ENCODE data around the gene DUT. TPM values are rescaled to one million over a fixed set of nuclear protein-coding genes. Genes with fewer than 3 reads are reported as not detected.

Gene DUT
- total RNA-seq, 4 donors from 2014 or later = 67.1 to 235 (median 171) TPM

DNA sequence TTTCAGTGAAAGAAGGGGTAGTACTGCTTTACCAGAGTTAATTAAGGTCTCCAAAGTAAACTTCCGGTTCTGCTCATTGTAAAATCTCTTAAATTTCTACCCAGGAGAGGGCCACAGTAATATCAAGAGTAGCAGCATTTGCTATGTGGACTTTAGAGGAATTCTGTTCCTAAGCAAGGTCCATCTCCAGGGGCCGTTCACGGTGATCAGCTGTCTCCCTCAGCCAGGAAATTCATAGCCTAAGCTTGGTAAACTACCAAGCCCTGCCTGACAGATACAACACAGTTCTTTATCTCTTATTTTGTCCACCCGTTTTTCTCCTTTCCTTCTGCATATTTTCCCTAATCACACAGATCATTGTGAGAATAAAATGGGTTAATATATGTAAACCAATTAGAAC lies 2.3 kb downstream of the DUT start:
- Histone ChIP-seq H3K4me1 (peaks cover 4 to 7% of the 10 kb centered on the region in 2 donors), H3K27ac (no peak overlapping the region), H3K27me3 (no peaks in the 10 kb centered on the region), H3K36me3 (no peaks in the 10 kb centered on the region), H3K4me3 (no peak overlapping the region), H3K9me3 (no peaks in the 10 kb centered on the region)
- intact Hi-C loops (cut with DNase I; ENCODE audit: low total_unique reads) = no loop called here
- no peak for TF ChIP-seq POLR2A (IDR thresholded peaks at IDR 0.05)
- TF ChIP-seq, protein P1, sequence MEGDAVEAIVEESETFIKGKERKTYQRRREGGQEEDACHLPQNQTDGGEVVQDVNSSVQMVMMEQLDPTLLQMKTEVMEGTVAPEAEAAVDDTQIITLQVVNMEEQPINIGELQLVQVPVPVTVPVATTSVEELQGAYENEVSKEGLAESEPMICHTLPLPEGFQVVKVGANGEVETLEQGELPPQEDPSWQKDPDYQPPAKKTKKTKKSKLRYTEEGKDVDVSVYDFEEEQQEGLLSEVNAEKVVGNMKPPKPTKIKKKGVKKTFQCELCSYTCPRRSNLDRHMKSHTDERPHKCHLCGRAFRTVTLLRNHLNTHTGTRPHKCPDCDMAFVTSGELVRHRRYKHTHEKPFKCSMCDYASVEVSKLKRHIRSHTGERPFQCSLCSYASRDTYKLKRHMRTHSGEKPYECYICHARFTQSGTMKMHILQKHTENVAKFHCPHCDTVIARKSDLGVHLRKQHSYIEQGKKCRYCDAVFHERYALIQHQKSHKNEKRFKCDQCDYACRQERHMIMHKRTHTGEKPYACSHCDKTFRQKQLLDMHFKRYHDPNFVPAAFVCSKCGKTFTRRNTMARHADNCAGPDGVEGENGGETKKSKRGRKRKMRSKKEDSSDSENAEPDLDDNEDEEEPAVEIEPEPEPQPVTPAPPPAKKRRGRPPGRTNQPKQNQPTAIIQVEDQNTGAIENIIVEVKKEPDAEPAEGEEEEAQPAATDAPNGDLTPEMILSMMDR (IDR thresholded peaks at IDR 0.05) = no peak
- no peak for DNase-seq

GRCh38 chr15:48334260-48334659 lies 3.0 kb downstream of the DUT start:
- Histone ChIP-seq H3K27ac (no peak overlapping the region), H3K36me3 (no peaks in the 10 kb centered on the region), H3K27me3 (no peaks in the 10 kb centered on the region), H3K4me1 (peaks cover 4 to 7% of the 10 kb centered on the region in 2 donors), H3K4me3 (no peak overlapping the region), H3K9me3 (no peaks in the 10 kb centered on the region)
- TF ChIP-seq, protein P1 (IDR thresholded peaks at IDR 0.05) = no peak
- TF ChIP-seq POLR2A (IDR thresholded peaks at IDR 0.05) = no peak
- no peak for DNase-seq
- intact Hi-C loops (cut with DNase I; ENCODE audit: low total_unique reads) = no loop called here

GRCh38 chr15:48336940-48337339 lies 5.7 kb downstream of the DUT start:
- Histone ChIP-seq H3K27ac (no peak overlapping the region), H3K9me3 (no peaks in the 10 kb centered on the region), H3K36me3 (no peaks in the 10 kb centered on the region), H3K27me3 (no peaks in the 10 kb centered on the region), H3K4me3 (no peak overlapping the region), H3K4me1 (peaks cover 0 to 4% of the 10 kb centered on the region in 2 donors)
- no peak for DNase-seq
- intact Hi-C loops (cut with DNase I; ENCODE audit: low total_unique reads) = no loop called here
- no peak for TF ChIP-seq POLR2A (IDR thresholded peaks at IDR 0.05)
- TF ChIP-seq, protein P1 (IDR thresholded peaks at IDR 0.05) = peak in 1 of 4 experiments; percentile 2

- intact Hi-C loops (cut with DNase I; ENCODE audit: low total_unique reads) = no loop called here
- H3K36me3 ChIP-seq = no peaks in the 10 kb centered on the region
- H3K9me3 ChIP-seq = no peaks in the 10 kb centered on the region
Observed at GRCh38 chr15:48337607-48338006, 6.4 kb downstream of the DUT start.

DNA sequence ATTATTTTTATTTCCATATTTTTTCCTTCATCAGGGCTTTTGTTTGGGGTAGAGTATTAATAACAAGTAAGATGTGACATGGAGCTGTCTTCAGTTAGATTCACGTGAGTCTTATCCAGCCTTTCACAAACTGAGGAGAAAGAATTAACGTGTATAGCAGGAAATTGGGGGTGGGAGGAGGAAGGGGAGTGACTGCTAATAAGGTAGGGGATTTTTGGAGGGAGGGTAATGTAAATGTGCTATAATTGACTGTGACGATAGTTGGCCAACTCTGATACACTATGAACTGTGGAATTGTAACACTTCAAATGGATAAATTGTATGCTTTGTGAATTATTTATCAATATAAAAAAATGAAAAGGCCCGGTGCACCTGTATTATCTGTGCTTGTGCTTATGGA lies 8.9 kb downstream of the DUT start:
- intact Hi-C loops (cut with DNase I; ENCODE audit: low total_unique reads) = no loop called here
- TF ChIP-seq, protein P1 (IDR thresholded peaks at IDR 0.05) = no peak
- TF ChIP-seq POLR2A (IDR thresholded peaks at IDR 0.05) = no peak
- DNase-seq = no peak
- Histone ChIP-seq H3K27ac (no peak overlapping the region), H3K9me3 (no peaks in the 10 kb centered on the region), H3K27me3 (no peaks in the 10 kb centered on the region), H3K4me1 (no peaks in the 10 kb centered on the region), H3K36me3 (no peaks in the 10 kb centered on the region), H3K4me3 (no peak overlapping the region)

More at GRCh38 chr15:48337607-48338006, 6.4 kb downstream of the DUT start:
- Histone ChIP-seq H3K27ac (no peak overlapping the region), H3K4me1 (no peaks in the 10 kb centered on the region), H3K4me3 (no peak overlapping the region), H3K27me3 (no peaks in the 10 kb centered on the region)
- TF ChIP-seq, protein P1 (IDR thresholded peaks at IDR 0.05) = no peak
- TF ChIP-seq POLR2A (IDR thresholded peaks at IDR 0.05) = no peak
- DNase-seq = no peak
